Subcutaneous abdominal adipose tissue (tissue), 5 donors: ENCODE measurements around the gene GRAMD2A.

Source experiments
- H3K27ac ChIP-seq: one replicate; pipeline ENCODE4 v1.7.0; 2013; ENCODE audit warnings: low read depth, mild to moderate bottlenecking, inconsistent platforms, low read length, moderate library complexity
- H3K27me3 ChIP-seq, 5 donors: one replicate each; pipeline ENCODE4 v1.7.0; 2013; ENCODE audit warnings: low read length in 5 of 5, inconsistent platforms in 1 of 5; ENCODE audit not compliant: control insufficient read depth in 5 of 5, insufficient read depth in 4 of 5
- H3K36me3 ChIP-seq, 5 donors: one replicate each; pipeline ENCODE4 v1.7.0; 2013; ENCODE audit warnings: low read length in 5 of 5; ENCODE audit not compliant: control insufficient read depth in 5 of 5, insufficient read depth in 5 of 5
- H3K4me1 ChIP-seq, 5 donors: one replicate each; pipeline ENCODE4 v1.7.0; 2013; ENCODE audit warnings: low read length in 5 of 5, mild to moderate bottlenecking in 3 of 5, moderate library complexity in 1 of 5; ENCODE audit not compliant: control insufficient read depth in 5 of 5, insufficient read depth in 5 of 5
- H3K4me3 ChIP-seq, 5 donors: one replicate each; pipeline ENCODE4 v1.7.0; 2013; ENCODE audit warnings: low read length in 5 of 5, low read depth in 1 of 5
- H3K9ac ChIP-seq, 5 donors: one replicate each; pipeline ENCODE4 v1.7.0; 2013; ENCODE audit warnings: low read length in 5 of 5, mild to moderate bottlenecking in 4 of 5, moderate library complexity in 3 of 5
- H3K9me3 ChIP-seq, 5 donors: one replicate each; pipeline ENCODE4 v1.7.0; 2013; ENCODE audit warnings: low read length in 5 of 5; ENCODE audit not compliant: control insufficient read depth in 5 of 5
- donor health status: healthy.
- donor health status: healthy.
- donor health status: healthy.
- donor health status: healthy.
- donor health status: healthy.

GRAMD2A gene

GRCh38 chr15:72127724-72128322, 69.8 kb downstream of the GRAMD2A start:
- no peak overlapping the region for H3K27ac ChIP-seq
- no peaks in the 10 kb centered on the region for H3K27me3 ChIP-seq
- no peak overlapping the region for H3K9ac ChIP-seq
- H3K36me3 ChIP-seq = no peaks in the 10 kb centered on the region
- H3K4me1 ChIP-seq = peaks cover 0 to 2% (median 0%) of the 10 kb centered on the region in 5 donors
- H3K9me3 ChIP-seq = no peaks in the 10 kb centered on the region
- no peak overlapping the region for H3K4me3 ChIP-seq

GRCh38 chr15:72124218-72124617, 73.4 kb downstream of the GRAMD2A start:
- Histone ChIP-seq H3K27ac (no peak overlapping the region), H3K27me3 (no peaks in the 10 kb centered on the region), H3K36me3 (no peaks in the 10 kb centered on the region), H3K4me3 (no peak overlapping the region), H3K4me1 (peaks cover 0 to 2% (median 0%) of the 10 kb centered on the region in 5 donors), H3K9me3 (no peaks in the 10 kb centered on the region), H3K9ac (no peak overlapping the region)

- Histone ChIP-seq H3K4me1 (peaks cover 2 to 27% (median 22%) of the 10 kb centered on the region in 5 donors), H3K4me3 (peak within 1 kb of the TSS; percentile 94 to 100 (median 99)), H3K27ac (peak within 1 kb of the TSS; percentile 97), H3K27me3 (no peaks in the 10 kb centered on the region), H3K9me3 (no peaks in the 10 kb centered on the region), H3K36me3 (no peaks in the 10 kb centered on the region), H3K9ac (peak within 1 kb of the TSS; percentile 85 to 96 (median 90))
Measured at GRCh38 chr15:72118017-72118978, 79.3 kb downstream of the GRAMD2A start, which contains the start of the genes MYO9A and SENP8. Gene MYO9A, minus strand, starts transcription at chr15:72118150. Its CDS starts 71,587 bp downstream, at chr15:72046563. Gene SENP8, plus strand, starts transcription at chr15:72118403. Its CDS starts 21,221 bp downstream, at chr15:72139624.

GRCh38 chr15:72117486-72118016, 80.0 kb downstream of the GRAMD2A start:
- H3K27ac ChIP-seq = peak overlapping the region; percentile 97
- H3K4me3 ChIP-seq = peak overlapping the region; percentile 92 to 100 (median 99)
- H3K4me1 ChIP-seq = peaks cover 2 to 27% (median 22%) of the 10 kb centered on the region in 5 donors
- peak overlapping the region in 4 of 5 donors; percentile 69 to 83 (median 76) for H3K9ac ChIP-seq
- no peaks in the 10 kb centered on the region for H3K36me3 ChIP-seq
- no peaks in the 10 kb centered on the region for H3K27me3 ChIP-seq
- H3K9me3 ChIP-seq = no peaks in the 10 kb centered on the region

- Histone ChIP-seq H3K27me3 (no peaks in the 10 kb centered on the region), H3K36me3 (no peaks in the 10 kb centered on the region), H3K9ac (peak overlapping the region; percentile 69 to 85 (median 76)), H3K4me3 (peak overlapping the region; percentile 92 to 100 (median 99)), H3K4me1 (peaks cover 2 to 31% (median 22%) of the 10 kb centered on the region in 5 donors), H3K9me3 (no peaks in the 10 kb centered on the region), H3K27ac (peak overlapping the region; percentile 97)
Measured at GRCh38 chr15:72116731-72117485, 80.7 kb downstream of the GRAMD2A start.

- Histone ChIP-seq H3K9me3 (no peaks in the 10 kb centered on the region), H3K4me1 (peaks cover 2 to 26% (median 15%) of the 10 kb centered on the region in 5 donors), H3K27ac (no peak overlapping the region), H3K36me3 (no peaks in the 10 kb centered on the region), H3K27me3 (no peaks in the 10 kb centered on the region), H3K4me3 (no peak overlapping the region), H3K9ac (no peak overlapping the region)
Measured at GRCh38 chr15:72113347-72114031, 84.1 kb downstream of the GRAMD2A start.

- peaks cover 0 to 26% (median 15%) of the 10 kb centered on the region in 5 donors for H3K4me1 ChIP-seq
- no peaks in the 10 kb centered on the region for H3K9me3 ChIP-seq
- H3K9ac ChIP-seq = no peak overlapping the region
- no peak overlapping the region for H3K27ac ChIP-seq
- H3K4me3 ChIP-seq = no peak overlapping the region
- H3K36me3 ChIP-seq = no peaks in the 10 kb centered on the region
- H3K27me3 ChIP-seq = no peaks in the 10 kb centered on the region
Measured at GRCh38 chr15:72112805-72113204, 84.8 kb downstream of the GRAMD2A start.

GRCh38 chr15:72112116-72112515, 85.5 kb downstream of the GRAMD2A start:
- Histone ChIP-seq H3K9me3 (no peaks in the 10 kb centered on the region), H3K27ac (no peak overlapping the region), H3K27me3 (no peaks in the 10 kb centered on the region), H3K4me1 (peaks cover 0 to 26% (median 13%) of the 10 kb centered on the region in 5 donors), H3K9ac (no peak overlapping the region), H3K4me3 (no peak overlapping the region), H3K36me3 (no peaks in the 10 kb centered on the region)

- H3K27me3 ChIP-seq = no peaks in the 10 kb centered on the region
- no peaks in the 10 kb centered on the region for H3K9me3 ChIP-seq
- no peak overlapping the region for H3K4me3 ChIP-seq
- H3K4me1 ChIP-seq = peaks cover 0 to 10% (median 0%) of the 10 kb centered on the region in 5 donors
- no peak overlapping the region for H3K27ac ChIP-seq
- H3K9ac ChIP-seq = no peak overlapping the region
- H3K36me3 ChIP-seq = no peaks in the 10 kb centered on the region
Measured at GRCh38 chr15:72110355-72110754, 87.2 kb downstream of the GRAMD2A start.
